ENCODE measurements around the gene PRIMA1.

PRIMA1 gene

GRCh38 chr14:93788293-93788542 lies at the start of gene PRIMA1:
TSS of gene PRIMA1 (minus strand) at chr14:93788485. CDS start at chr14:93787718, 767 bp downstream.
- TF ChIP-seq, protein P1, sequence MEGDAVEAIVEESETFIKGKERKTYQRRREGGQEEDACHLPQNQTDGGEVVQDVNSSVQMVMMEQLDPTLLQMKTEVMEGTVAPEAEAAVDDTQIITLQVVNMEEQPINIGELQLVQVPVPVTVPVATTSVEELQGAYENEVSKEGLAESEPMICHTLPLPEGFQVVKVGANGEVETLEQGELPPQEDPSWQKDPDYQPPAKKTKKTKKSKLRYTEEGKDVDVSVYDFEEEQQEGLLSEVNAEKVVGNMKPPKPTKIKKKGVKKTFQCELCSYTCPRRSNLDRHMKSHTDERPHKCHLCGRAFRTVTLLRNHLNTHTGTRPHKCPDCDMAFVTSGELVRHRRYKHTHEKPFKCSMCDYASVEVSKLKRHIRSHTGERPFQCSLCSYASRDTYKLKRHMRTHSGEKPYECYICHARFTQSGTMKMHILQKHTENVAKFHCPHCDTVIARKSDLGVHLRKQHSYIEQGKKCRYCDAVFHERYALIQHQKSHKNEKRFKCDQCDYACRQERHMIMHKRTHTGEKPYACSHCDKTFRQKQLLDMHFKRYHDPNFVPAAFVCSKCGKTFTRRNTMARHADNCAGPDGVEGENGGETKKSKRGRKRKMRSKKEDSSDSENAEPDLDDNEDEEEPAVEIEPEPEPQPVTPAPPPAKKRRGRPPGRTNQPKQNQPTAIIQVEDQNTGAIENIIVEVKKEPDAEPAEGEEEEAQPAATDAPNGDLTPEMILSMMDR (conservative IDR thresholded peaks at IDR 0.05; ENCODE audit: low read length), result no peak
- H3K4me3 ChIP-seq (ENCODE audit: low read length), result no peak within 1 kb of the TSS; the same call in 1 of the 2 replicates
- no peak for DNase-seq (ENCODE audit: low read depth)

DNA sequence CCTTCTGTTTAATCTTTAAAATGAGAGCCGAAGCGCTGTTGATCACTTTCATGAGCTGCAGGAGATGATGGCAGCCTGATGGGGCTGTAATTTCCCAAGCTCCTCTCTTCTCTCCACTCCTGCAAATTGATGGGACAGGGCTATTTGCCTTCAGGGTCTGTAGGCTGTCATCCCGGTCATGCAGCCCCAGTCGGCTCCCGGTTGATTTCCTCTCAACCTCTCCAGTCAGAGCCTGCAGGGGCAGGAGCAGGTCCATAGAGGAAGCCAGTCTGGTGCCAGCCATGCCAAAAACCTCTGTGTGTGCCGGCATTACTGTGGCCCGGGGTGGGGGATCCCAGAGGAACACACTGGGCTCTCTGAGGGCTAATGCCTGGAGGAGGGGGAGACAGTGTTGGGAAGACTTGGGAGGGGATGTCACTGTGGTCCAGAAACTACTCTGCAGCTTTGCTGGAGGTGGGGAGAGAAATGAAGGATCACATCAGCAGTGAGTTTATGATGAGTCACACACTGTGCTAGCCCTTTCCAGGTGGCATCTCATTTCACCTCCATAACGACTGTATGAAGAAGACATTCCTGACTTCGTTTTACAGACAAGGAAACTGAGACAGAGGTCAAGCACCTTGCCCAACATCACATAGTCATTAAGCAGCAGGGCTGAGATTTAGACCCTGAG lies 46.5 kb upstream of the PRIMA1 start:
- H3K4me3 ChIP-seq (ENCODE audit: low read length), result no peak overlapping the region
- no peak for DNase-seq (ENCODE audit: low read depth)
- TF ChIP-seq, protein P1 (conservative IDR thresholded peaks at IDR 0.05; ENCODE audit: low read length), result no peak

DNA sequence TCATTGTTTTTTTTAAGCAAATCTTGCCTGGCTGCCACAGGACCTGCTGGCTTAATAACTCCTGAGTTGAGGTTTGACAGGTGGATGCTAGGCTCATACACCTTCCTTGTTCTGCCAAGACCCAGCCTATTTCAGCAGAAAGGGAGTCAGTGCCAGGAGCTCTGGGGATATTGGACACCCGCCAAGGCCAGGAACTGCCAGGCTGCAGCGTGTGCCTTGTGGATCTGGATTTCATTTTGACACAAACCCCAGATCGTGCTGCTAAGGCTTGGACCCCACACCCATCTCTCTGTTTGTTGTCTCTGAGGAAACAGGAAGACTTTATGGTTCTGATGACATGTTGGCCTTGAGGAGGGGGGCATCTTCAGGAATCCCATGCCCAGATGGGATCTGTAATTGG lies 44.4 kb upstream of the PRIMA1 start:
- TF ChIP-seq, protein P1 (conservative IDR thresholded peaks at IDR 0.05; ENCODE audit: low read length), result no peak
- no peak overlapping the region for H3K4me3 ChIP-seq (ENCODE audit: low read length)
- no peak for DNase-seq (ENCODE audit: low read depth)

DNA sequence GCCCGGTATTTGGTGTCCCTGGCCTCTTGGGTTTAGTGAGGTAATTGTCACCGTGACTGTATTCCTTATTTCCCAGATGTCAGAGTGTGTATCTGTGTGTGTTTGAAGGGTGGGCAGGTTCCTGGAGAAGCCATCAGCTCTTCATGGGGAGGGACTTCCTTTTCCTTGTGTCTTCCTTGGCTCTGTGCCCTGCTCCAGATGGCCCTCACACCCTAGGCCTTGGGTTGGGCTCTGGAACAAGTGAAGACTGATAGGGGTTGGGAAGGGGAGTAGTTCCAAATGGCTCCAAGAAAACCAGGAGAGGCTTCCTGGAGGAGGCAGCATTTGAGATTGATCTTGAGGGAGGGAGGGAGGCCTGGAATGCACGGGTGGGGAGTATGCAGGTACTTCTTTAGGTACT lies 43.8 kb upstream of the PRIMA1 start:
- TF ChIP-seq, protein P1 (conservative IDR thresholded peaks at IDR 0.05; ENCODE audit: low read length), result no peak
- no peak for DNase-seq (ENCODE audit: low read depth)
- no peak overlapping the region for H3K4me3 ChIP-seq (ENCODE audit: low read length)

- no peak for DNase-seq (ENCODE audit: low read depth)
- TF ChIP-seq, protein P1 (conservative IDR thresholded peaks at IDR 0.05; ENCODE audit: low read length), result no peak
- H3K4me3 ChIP-seq (ENCODE audit: low read length), result no peak overlapping the region
These were observed 42.6 kb upstream of the PRIMA1 start for GRCh38 chr14:93830753-93831461.

DNA sequence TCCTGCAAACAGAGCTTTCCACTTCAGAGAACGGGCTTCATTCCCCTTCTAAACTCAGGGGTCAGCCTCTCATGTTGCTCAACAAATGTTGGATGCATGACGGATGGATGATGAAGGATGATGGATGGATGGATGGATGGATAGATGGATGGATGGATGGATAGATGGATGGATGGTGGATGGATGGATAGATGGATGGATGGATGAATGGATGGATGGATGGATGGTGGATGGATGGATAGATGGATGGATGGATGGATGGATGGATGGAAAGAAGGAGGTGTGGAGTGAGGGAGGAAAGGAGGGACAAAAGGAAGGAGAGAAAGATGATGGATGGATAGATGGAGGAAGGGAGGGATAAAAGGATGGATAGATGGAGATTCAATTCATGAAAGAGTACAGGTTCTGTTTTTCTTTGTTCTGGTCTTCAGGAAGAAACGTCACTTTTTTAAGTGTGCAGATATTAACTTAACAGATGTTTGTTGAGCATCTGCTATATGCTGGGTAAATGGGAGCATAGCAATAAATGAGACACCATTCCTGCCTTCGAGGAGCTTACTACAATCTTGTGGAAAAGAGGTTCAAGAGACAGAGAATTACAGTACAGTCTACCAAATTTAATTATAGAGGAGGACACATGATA lies 41.7 kb upstream of the PRIMA1 start:
- no peak for DNase-seq (ENCODE audit: low read depth)
- TF ChIP-seq, protein P1 (conservative IDR thresholded peaks at IDR 0.05; ENCODE audit: low read length), result no peak

GRCh38 chr14:93825235-93825553 lies 36.9 kb upstream of the PRIMA1 start:
- no peak for DNase-seq (ENCODE audit: low read depth)
- H3K4me3 ChIP-seq (ENCODE audit: low read length), result no peak overlapping the region
- TF ChIP-seq, protein P1 (conservative IDR thresholded peaks at IDR 0.05; ENCODE audit: low read length), result no peak

More for the DNA sequence above, 41.7 kb upstream of the PRIMA1 start:
- no peak overlapping the region for H3K4me3 ChIP-seq (ENCODE audit: low read length)
